ENCODE data around the gene RAP1GAP. TPM values are rescaled to one million over a fixed set of nuclear protein-coding genes. Genes with fewer than 3 reads are reported as not detected.
"Not testable (repeated sequence)": the region's sequence is repeated elsewhere in the genome, so short reads cannot be mapped to it uniquely, and the experiment has no call there.

The RAP1GAP gene
- total RNA-seq, 1 experiment from 2014 or later, result 0.08 TPM

- DNase-seq (ENCODE audit: low read depth in 1 of 2, low spot score in 2 of 2), result no peak
- H3K4me3 ChIP-seq, result no peak overlapping the region
- H3K36me3 ChIP-seq, result peaks cover 70% of the 10 kb centered on the region
- H3K9me3 ChIP-seq (replicated peaks), result no peaks in the 10 kb centered on the region
- H3K4me1 ChIP-seq (replicated peaks), result peaks cover 73% of the 10 kb centered on the region
- no peak overlapping the region for H3K27ac ChIP-seq
- no peaks in the 10 kb centered on the region for H3K27me3 ChIP-seq (replicated peaks)
Measured at GRCh38 chr1:21569820-21570527, 99.2 kb downstream of the RAP1GAP start.

- H3K4me3 ChIP-seq, result no peak overlapping the region
- no peak for DNase-seq (ENCODE audit: low read depth in 1 of 2, low spot score in 2 of 2)
Measured at GRCh38 chr1:21568809-21569385, 100.3 kb downstream of the RAP1GAP start.

GRCh38 chr1:21568006-21568746 is 101.0 kb downstream of the RAP1GAP start:
- H3K27ac ChIP-seq, result peak overlapping the region; percentile 91
- H3K4me1 ChIP-seq (replicated peaks), result peaks cover 67% of the 10 kb centered on the region
- no peak for DNase-seq (ENCODE audit: low read depth in 1 of 2, low spot score in 2 of 2)
- H3K9me3 ChIP-seq (replicated peaks), result no peaks in the 10 kb centered on the region
- no peaks in the 10 kb centered on the region for H3K27me3 ChIP-seq (replicated peaks)
- H3K36me3 ChIP-seq, result peaks cover 86% of the 10 kb centered on the region
- no peak overlapping the region for H3K4me3 ChIP-seq

More at GRCh38 chr1:21568809-21569385, 100.3 kb downstream of the RAP1GAP start:
- Histone ChIP-seq H3K27me3 (replicated peaks) (no peaks in the 10 kb centered on the region), H3K27ac (peak overlapping the region; percentile 91), H3K4me1 (replicated peaks) (peaks cover 73% of the 10 kb centered on the region), H3K9me3 (replicated peaks) (no peaks in the 10 kb centered on the region), H3K36me3 (peaks cover 80% of the 10 kb centered on the region)

- Histone ChIP-seq H3K27ac (peak overlapping the region; percentile 91), H3K4me3 (no peak overlapping the region), H3K9me3 (replicated peaks) (no peaks in the 10 kb centered on the region), H3K27me3 (replicated peaks) (no peaks in the 10 kb centered on the region), H3K4me1 (replicated peaks) (peaks cover 59% of the 10 kb centered on the region), H3K36me3 (peaks cover 86% of the 10 kb centered on the region)
- DNase-seq (ENCODE audit: low read depth in 1 of 2, low spot score in 2 of 2), result peak; percentile 95 to 97
Measured at GRCh38 chr1:21567241-21568005, 101.7 kb downstream of the RAP1GAP start.

- not testable (repeated sequence) for DNase-seq (ENCODE audit: low read depth in 1 of 2, low spot score in 2 of 2); H3K9me3 ChIP-seq (replicated peaks); H3K27me3 ChIP-seq (replicated peaks); H3K4me3 ChIP-seq
- peaks cover 83% of the 10 kb centered on the region for H3K36me3 ChIP-seq
- peaks cover 53% of the 10 kb centered on the region for H3K4me1 ChIP-seq (replicated peaks)
- peak overlapping the region; percentile 91 for H3K27ac ChIP-seq
Measured at GRCh38 chr1:21566361-21566760, 102.8 kb downstream of the RAP1GAP start.

GRCh38 chr1:21565285-21565684 is 103.9 kb downstream of the RAP1GAP start:
- Histone ChIP-seq H3K4me3 (no peak overlapping the region), H3K27ac (peak overlapping the region; percentile 58), H3K27me3 (replicated peaks) (no peaks in the 10 kb centered on the region), H3K9me3 (replicated peaks) (no peaks in the 10 kb centered on the region), H3K36me3 (peaks cover 79% of the 10 kb centered on the region), H3K4me1 (replicated peaks) (peaks cover 53% of the 10 kb centered on the region)
- no peak for DNase-seq (ENCODE audit: low read depth in 1 of 2, low spot score in 2 of 2)

GRCh38 chr1:21564521-21565095 is 104.5 kb downstream of the RAP1GAP start:
- H3K9me3 ChIP-seq (replicated peaks), result no peaks in the 10 kb centered on the region
- H3K27ac ChIP-seq, result peak overlapping the region; percentile 58
- DNase-seq (ENCODE audit: low read depth in 1 of 2, low spot score in 2 of 2), result peak in 1 of 2 experiments; percentile 49
- H3K36me3 ChIP-seq, result peaks cover 79% of the 10 kb centered on the region
- no peaks in the 10 kb centered on the region for H3K27me3 ChIP-seq (replicated peaks)
- peaks cover 53% of the 10 kb centered on the region for H3K4me1 ChIP-seq (replicated peaks)
- H3K4me3 ChIP-seq, result no peak overlapping the region

GRCh38 chr1:21563971-21564370 is 105.2 kb downstream of the RAP1GAP start:
- Histone ChIP-seq H3K27ac (peak overlapping the region; percentile 58; the same call in 1 of the 2 replicates), H3K4me1 (replicated peaks) (peaks cover 55% of the 10 kb centered on the region), H3K4me3 (no peak overlapping the region), H3K36me3 (peaks cover 79% of the 10 kb centered on the region), H3K9me3 (replicated peaks) (no peaks in the 10 kb centered on the region), H3K27me3 (replicated peaks) (no peaks in the 10 kb centered on the region)
- no peak for DNase-seq (ENCODE audit: low read depth in 1 of 2, low spot score in 2 of 2)

GRCh38 chr1:21562896-21563295 is 106.3 kb downstream of the RAP1GAP start:
- DNase-seq (ENCODE audit: low read depth in 1 of 2, low spot score in 2 of 2), result no peak
- peaks cover 79% of the 10 kb centered on the region for H3K36me3 ChIP-seq
- H3K27me3 ChIP-seq (replicated peaks), result no peaks in the 10 kb centered on the region
- H3K4me3 ChIP-seq, result no peak overlapping the region
- H3K9me3 ChIP-seq (replicated peaks), result no peaks in the 10 kb centered on the region
- peaks cover 45% of the 10 kb centered on the region for H3K4me1 ChIP-seq (replicated peaks)
- no peak overlapping the region for H3K27ac ChIP-seq

- Histone ChIP-seq H3K27ac (no peak overlapping the region), H3K36me3 (peaks cover 82% of the 10 kb centered on the region), H3K4me1 (replicated peaks) (peaks cover 27% of the 10 kb centered on the region), H3K4me3 (no peak overlapping the region), H3K9me3 (replicated peaks) (no peaks in the 10 kb centered on the region), H3K27me3 (replicated peaks) (no peaks in the 10 kb centered on the region)
- DNase-seq (ENCODE audit: low read depth in 1 of 2, low spot score in 2 of 2), result no peak
Measured at GRCh38 chr1:21560916-21561638, 108.1 kb downstream of the RAP1GAP start.

GRCh38 chr1:21559788-21560567 is 109.2 kb downstream of the RAP1GAP start:
- peaks cover 88% of the 10 kb centered on the region for H3K36me3 ChIP-seq
- H3K9me3 ChIP-seq (replicated peaks), result no peaks in the 10 kb centered on the region
- no peak overlapping the region for H3K4me3 ChIP-seq
- DNase-seq (ENCODE audit: low read depth in 1 of 2, low spot score in 2 of 2), result no peak
- no peak overlapping the region for H3K27ac ChIP-seq
- H3K27me3 ChIP-seq (replicated peaks), result no peaks in the 10 kb centered on the region
- peaks cover 16% of the 10 kb centered on the region for H3K4me1 ChIP-seq (replicated peaks)
